Keratinocyte (primary cell): Measurements from ENCODE around the gene C3orf38.
"Not testable (repeated sequence)": the region's sequence is repeated elsewhere in the genome, so short reads cannot be mapped to it uniquely, and the experiment has no call there.

Experiments
- EZH2 ChIP-seq: IDR thresholded peaks from one replicate; pipeline ENCODE4 v1.6.1; 2012; ENCODE audit warnings: inconsistent platforms, mild to moderate bottlenecking, low read length, moderate library complexity
- TF ChIP-seq, protein P1 (sequence below), 3 experiments: IDR thresholded peaks in 1 of 3; conservative IDR thresholded peaks in 1 of 3; optimal IDR thresholded peaks in 1 of 3; 2 replicates in 2 of 3; 3 replicates in 1 of 3; pipeline versions ENCODE3 to v1.5.1; 2011; ENCODE audit warnings: low read length in 3 of 3, mild to moderate bottlenecking in 3 of 3, moderate library complexity in 2 of 3, control low read depth in 1 of 3, inconsistent platforms in 1 of 3; ENCODE audit not compliant: insufficient read depth in 2 of 3; ENCODE audit errors: extremely low read depth in 1 of 3

DNA sequence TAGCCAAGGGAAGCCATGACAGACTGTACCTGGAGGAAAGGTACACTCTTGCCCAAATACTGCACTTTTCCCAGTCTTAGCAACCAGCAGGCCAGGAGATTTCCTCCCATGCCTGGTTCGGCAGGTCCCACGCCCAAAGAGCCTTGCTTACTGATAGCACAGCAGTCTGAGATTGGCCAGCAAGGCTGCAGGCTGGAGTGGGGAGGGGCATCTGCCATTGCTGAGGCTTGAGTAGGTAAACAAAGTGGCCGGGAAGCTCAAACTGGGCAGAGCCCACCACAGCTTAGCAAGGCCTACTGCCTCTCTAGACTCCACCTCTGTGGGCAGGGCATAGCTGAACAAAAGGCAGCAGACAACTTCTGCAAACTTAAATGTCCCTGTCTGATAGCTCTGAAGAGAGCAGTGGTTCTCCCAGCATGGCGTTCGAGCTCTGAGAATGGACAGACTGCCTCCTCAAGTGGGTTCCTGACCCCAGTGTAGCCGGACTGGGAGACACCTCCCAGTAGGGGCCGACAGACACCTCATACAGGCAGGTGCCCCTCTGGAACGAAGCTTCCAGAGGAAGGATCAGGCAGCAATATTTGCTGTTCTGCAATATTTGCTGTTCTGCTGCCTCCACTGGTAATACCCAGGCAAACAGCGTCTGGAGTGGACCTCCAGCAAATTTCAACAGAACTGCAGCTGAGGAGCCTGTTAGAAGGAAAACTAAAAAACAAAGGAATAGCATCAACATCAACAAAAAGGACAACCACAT, 32.6 kb downstream of the C3orf38 start:
- TF ChIP-seq, protein P1, sequence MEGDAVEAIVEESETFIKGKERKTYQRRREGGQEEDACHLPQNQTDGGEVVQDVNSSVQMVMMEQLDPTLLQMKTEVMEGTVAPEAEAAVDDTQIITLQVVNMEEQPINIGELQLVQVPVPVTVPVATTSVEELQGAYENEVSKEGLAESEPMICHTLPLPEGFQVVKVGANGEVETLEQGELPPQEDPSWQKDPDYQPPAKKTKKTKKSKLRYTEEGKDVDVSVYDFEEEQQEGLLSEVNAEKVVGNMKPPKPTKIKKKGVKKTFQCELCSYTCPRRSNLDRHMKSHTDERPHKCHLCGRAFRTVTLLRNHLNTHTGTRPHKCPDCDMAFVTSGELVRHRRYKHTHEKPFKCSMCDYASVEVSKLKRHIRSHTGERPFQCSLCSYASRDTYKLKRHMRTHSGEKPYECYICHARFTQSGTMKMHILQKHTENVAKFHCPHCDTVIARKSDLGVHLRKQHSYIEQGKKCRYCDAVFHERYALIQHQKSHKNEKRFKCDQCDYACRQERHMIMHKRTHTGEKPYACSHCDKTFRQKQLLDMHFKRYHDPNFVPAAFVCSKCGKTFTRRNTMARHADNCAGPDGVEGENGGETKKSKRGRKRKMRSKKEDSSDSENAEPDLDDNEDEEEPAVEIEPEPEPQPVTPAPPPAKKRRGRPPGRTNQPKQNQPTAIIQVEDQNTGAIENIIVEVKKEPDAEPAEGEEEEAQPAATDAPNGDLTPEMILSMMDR (optimal IDR thresholded peaks at IDR 0.05 in 1 of 3, IDR thresholded peaks at IDR 0.05 in 1 of 3, conservative IDR thresholded peaks at IDR 0.05 in 1 of 3; ENCODE audit: extremely low read depth in 1 of 3, insufficient read depth in 2 of 3, low read length in 3 of 3): not testable (repeated sequence)
- TF ChIP-seq EZH2: not testable (repeated sequence)
